Right lobe of liver (tissue), 4 donors: ENCODE results near the gene NPY4R.

Experiments used
- POLR2A ChIP-seq: fragments of 450-650 bp; IDR thresholded peaks from one replicate; pipeline ENCODE4 v1.6.1; 2017; ENCODE audit warnings: antibody characterized with exemption, mild to moderate bottlenecking
- TF ChIP-seq, protein P1 (sequence below), 4 donors: fragments of 200-600 bp in 3 of 4; fragments of 450-650 bp in 1 of 4; IDR thresholded peaks; one replicate each; pipeline versions ENCODE4 v1.5.1 to v1.8.0; 2016 to 2022; ENCODE audit warnings: antibody characterized with exemption in 4 of 4, mild to moderate bottlenecking in 2 of 4
- donor health status: DM: no; HTN: no; CAD: no.
- donor health status: DM: no; HTN: no; CAD: no.
- donor health status: DM: no; HTN: yes; CAD: no.

DNA sequence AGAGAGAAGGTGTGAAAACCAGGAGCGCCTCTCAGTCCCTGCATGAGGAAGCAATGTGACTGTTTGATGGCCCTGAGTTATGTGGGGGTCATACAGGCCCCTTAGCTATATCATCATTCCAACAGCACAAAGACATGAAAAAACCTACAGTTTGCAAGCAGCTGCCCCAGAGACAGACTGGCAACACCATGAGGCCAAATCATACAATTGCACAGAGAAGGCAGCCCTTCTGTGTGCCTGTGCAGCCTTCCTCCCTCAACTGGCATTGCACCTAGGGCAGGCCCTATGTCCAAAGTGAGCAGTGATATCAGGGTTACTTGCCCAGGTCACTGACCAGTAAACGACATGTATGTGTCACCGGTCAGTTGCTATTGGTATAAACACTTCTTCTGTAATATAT lies 49.1 kb upstream of the NPY4R start:
- TF ChIP-seq, protein P1, sequence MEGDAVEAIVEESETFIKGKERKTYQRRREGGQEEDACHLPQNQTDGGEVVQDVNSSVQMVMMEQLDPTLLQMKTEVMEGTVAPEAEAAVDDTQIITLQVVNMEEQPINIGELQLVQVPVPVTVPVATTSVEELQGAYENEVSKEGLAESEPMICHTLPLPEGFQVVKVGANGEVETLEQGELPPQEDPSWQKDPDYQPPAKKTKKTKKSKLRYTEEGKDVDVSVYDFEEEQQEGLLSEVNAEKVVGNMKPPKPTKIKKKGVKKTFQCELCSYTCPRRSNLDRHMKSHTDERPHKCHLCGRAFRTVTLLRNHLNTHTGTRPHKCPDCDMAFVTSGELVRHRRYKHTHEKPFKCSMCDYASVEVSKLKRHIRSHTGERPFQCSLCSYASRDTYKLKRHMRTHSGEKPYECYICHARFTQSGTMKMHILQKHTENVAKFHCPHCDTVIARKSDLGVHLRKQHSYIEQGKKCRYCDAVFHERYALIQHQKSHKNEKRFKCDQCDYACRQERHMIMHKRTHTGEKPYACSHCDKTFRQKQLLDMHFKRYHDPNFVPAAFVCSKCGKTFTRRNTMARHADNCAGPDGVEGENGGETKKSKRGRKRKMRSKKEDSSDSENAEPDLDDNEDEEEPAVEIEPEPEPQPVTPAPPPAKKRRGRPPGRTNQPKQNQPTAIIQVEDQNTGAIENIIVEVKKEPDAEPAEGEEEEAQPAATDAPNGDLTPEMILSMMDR (IDR thresholded peaks at IDR 0.05): no peak
- no peak for TF ChIP-seq POLR2A
